HepG2 (cell line): ENCODE measurements around the gene ELF2. TPM values are rescaled to one million over a fixed set of nuclear protein-coding genes. Genes with fewer than 3 reads are reported as not detected.
A peak's percentile ranks its signal among the peaks of the same experiment; 100 is the strongest.

Experiments used
- ATAC-seq: fragments of 200-7000 bp; cut with Tn5 transposase; 3 replicates; pipeline ENCODE4 v1.9.1; 2020; ENCODE audit warnings: mild to moderate bottlenecking, moderate library complexity
- BruUV-seq: library from RNA; stranded (reverse); fragments of 400-500 nt; replicated peaks from 2 replicates; lab custom pipeline; 2021; lab: Mats Ljungman, UMichigan
- CTCF ChIA-PET: fragments of 300-600 bp; formaldehyde crosslinking; extraction: SDS; loops from one replicate; lab custom pipeline; 2021; ENCODE audit warnings: low total read pairs, inconsistent platforms, low intra/inter-chr PET ratio; lab: Yijun Ruan, JAX
- POLR2A ChIA-PET: fragments of 350-600 bp; sonication (Branson Sonifier 250); formaldehyde crosslinking; loops from one replicate; lab custom pipeline; 2020; ENCODE audit warnings: antibody characterized with exemption, inconsistent platforms; lab: Yijun Ruan, JAX
- DNase-seq: peaks from one replicate; pipeline ENCODE4 v3.0.0-alpha.2; 2015; ENCODE audit warnings: low spot score
- FAIRE-seq: peaks from 3 replicates; lab custom pipeline; 2011; peaks lifted over from hg19 to GRCh38; lab: Jason Lieb, UNC
- H2AFZ ChIP-seq: one replicate; pipeline ENCODE4 v1.6.1; 2011; ENCODE audit warnings: low read length, inconsistent platforms
- H3K27ac ChIP-seq: fragments of 300-600 bp; 3 replicates; pipeline ENCODE4 v1.8.0; 2011; ENCODE audit warnings: mixed run types, mild to moderate bottlenecking, mixed read lengths, low read length, inconsistent platforms; ENCODE audit not compliant: insufficient read depth; ENCODE audit errors: extremely low read length
- H3K27me3 ChIP-seq, 2 experiments: fragments of 200-600 bp in 1 of 2; 2 replicates in 1 of 2; 3 replicates in 1 of 2; pipeline versions ENCODE4 v1.6.0 to v1.8.0; 2011; ENCODE audit warnings: low read length in 2 of 2, mild to moderate bottlenecking in 2 of 2, moderate library complexity in 2 of 2, inconsistent platforms in 1 of 2; ENCODE audit not compliant: insufficient read depth in 2 of 2, control insufficient read depth in 1 of 2
- H3K36me3 ChIP-seq, 2 experiments: fragments of 200-600 bp in 1 of 2; replicated peaks in 1 of 2; 2 replicates in 1 of 2; 3 replicates in 1 of 2; pipeline versions ENCODE4 v1.5.1 to v1.8.0; 2011; ENCODE audit warnings: low read length in 2 of 2, inconsistent platforms in 1 of 2; ENCODE audit not compliant: insufficient read depth in 2 of 2, control insufficient read depth in 1 of 2
- H3K4me1 ChIP-seq: 2 replicates; pipeline ENCODE4 v1.5.1; 2012; ENCODE audit warnings: low read length, inconsistent platforms; ENCODE audit not compliant: insufficient read depth
- H3K4me2 ChIP-seq: 2 replicates; pipeline ENCODE4 v1.6.0; 2011; ENCODE audit warnings: low read depth, low read length, inconsistent platforms
- H3K4me3 ChIP-seq, 3 experiments: fragments of 200-600 bp in 1 of 3; sonication (generic), shearing (Covaris generic) in 1 of 3; replicated peaks in 1 of 3; 2 replicates each; pipeline ENCODE4 v1.5.1; 2011 to 2016; ENCODE audit warnings: low read length in 3 of 3, inconsistent platforms in 2 of 3, low read depth in 2 of 3, mild to moderate bottlenecking in 2 of 3, control low read depth in 1 of 3, mixed read lengths in 1 of 3; ENCODE audit not compliant: insufficient read depth in 1 of 3
- H3K79me2 ChIP-seq: one replicate; pipeline ENCODE4 v1.6.1; 2011; ENCODE audit warnings: low read length, inconsistent platforms; ENCODE audit not compliant: insufficient read depth
- H3K9ac ChIP-seq: 2 replicates; pipeline ENCODE4 v1.6.0; 2011; ENCODE audit warnings: mild to moderate bottlenecking, low read depth, low read length, inconsistent platforms; ENCODE audit not compliant: insufficient read depth
- H3K9me3 ChIP-seq: 2 replicates; pipeline ENCODE4 v1.5.1; 2012; ENCODE audit warnings: mild to moderate bottlenecking, low read length
- H4K20me1 ChIP-seq: 2 replicates; pipeline ENCODE4 v1.6.0; 2011; ENCODE audit warnings: inconsistent platforms, mild to moderate bottlenecking, low read length, moderate library complexity; ENCODE audit not compliant: insufficient read depth
- ARID5B ChIP-seq: IDR thresholded peaks from 2 replicates; pipeline ENCODE4 v1.4.0; 2020; ENCODE audit warnings: mild to moderate bottlenecking, missing genetic modification reagents
- ATF7 ChIP-seq, 2 experiments: fragments of 450-650 bp in 1 of 2; sonication (generic) in 1 of 2; formaldehyde crosslinking in 1 of 2; IDR thresholded peaks; 2 replicates each; pipeline versions ENCODE4 v1.4.0 to v1.6.1; 2016 to 2020; ENCODE audit warnings: antibody characterized with exemption in 1 of 2, mild to moderate bottlenecking in 1 of 2, missing genetic modification reagents in 1 of 2
- CEBPG ChIP-seq: IDR thresholded peaks from 2 replicates; pipeline ENCODE4 v1.6.1; 2016
- CREB1 ChIP-seq, 2 experiments: fragments of 450-650 bp in 1 of 2; IDR thresholded peaks; 2 replicates each; pipeline ENCODE4 v1.6.1; 2016 to 2017; ENCODE audit warnings: control low read depth in 1 of 2, mild to moderate bottlenecking in 1 of 2, missing compliant biosample characterization in 1 of 2, missing genetic modification characterization in 1 of 2
- HMGA1 ChIP-seq: sonication (generic); formaldehyde crosslinking; conservative IDR thresholded peaks from 2 replicates; pipeline ENCODE4 v1.4.0; 2020; ENCODE audit warnings: missing genetic modification reagents
- HOXA7 ChIP-seq: sonication (generic); formaldehyde crosslinking; IDR thresholded peaks from 2 replicates; pipeline ENCODE4 v1.8.1; 2022; ENCODE audit warnings: mild to moderate bottlenecking, missing genetic modification reagents, moderate library complexity
- ZNF142 ChIP-seq: sonication (generic); formaldehyde crosslinking; IDR thresholded peaks from 2 replicates; pipeline ENCODE4 v1.4.0; 2020; ENCODE audit warnings: missing genetic modification reagents
- ZNF530 ChIP-seq: sonication (generic); formaldehyde crosslinking; IDR thresholded peaks from 2 replicates; pipeline ENCODE4 v1.5.0; 2020; ENCODE audit warnings: low read depth, mild to moderate bottlenecking, missing genetic modification reagents
- ZNF556 ChIP-seq: sonication (generic); formaldehyde crosslinking; IDR thresholded peaks from 2 replicates; pipeline ENCODE4 v1.4.0; 2020; ENCODE audit warnings: mild to moderate bottlenecking, missing genetic modification reagents, borderline replicate concordance
- WGBS: methylation state at CpG from one replicate; pipeline ENCODE4 v1.1.6; 2017; ENCODE audit warnings: low lambda C conversion rate; 5-methylcytosine and 5-hydroxymethylcytosine counted together
- in situ Hi-C: cut with HindIII; loops from 2 replicates; pipeline ENCODE4 v1.10.0; 2017; ENCODE audit warnings: low pct_unique_long_range_greater_than_20kb; ENCODE audit not compliant: extremely low pct_ligation_motif_present
- intact Hi-C: fragments of 100-400 bp; cut with micrococcal nuclease; formaldehyde crosslinking; loops from one replicate; pipeline ENCODE4 v1.10.0; 2022; ENCODE audit not compliant: unreplicated experiment
- polyA plus RNA-seq, 8 experiments: library from polyadenylated mRNA; depleted of rRNA in 3 of 8; stranded (reverse) in 7 of 8; unstranded in 1 of 8; fragments of >200 nt; fragmentation: Illumina TruSeq in 4 of 8; extraction: Trizol in 4 of 8; gene quantifications; 2 replicates each; pipeline versions ENCODE4 v1.2.1 to v1.2.3, GENCODE V29; 2011 to 2016; ENCODE audit warnings: low read depth in 4 of 8, missing spikeins in 1 of 8, mixed read lengths in 1 of 8; ENCODE audit not compliant: insufficient read depth in 1 of 8
- total RNA-seq, 5 experiments: library from RNA; depleted of rRNA; stranded (reverse); fragments of >200 nt; fragmentation: Illumina TruSeq; extraction: Trizol; gene quantifications; 2 replicates each; pipeline ENCODE4 v1.2.3, GENCODE V29; 2016; ENCODE audit warnings: low read depth in 1 of 5

Gene ELF2
- total and polyA plus RNA-seq, 2 of the 13 experiments (the other 11 are each of a cell fraction or from before 2014, with no cell fraction given) = 28.6 to 35.4 TPM

DNA sequence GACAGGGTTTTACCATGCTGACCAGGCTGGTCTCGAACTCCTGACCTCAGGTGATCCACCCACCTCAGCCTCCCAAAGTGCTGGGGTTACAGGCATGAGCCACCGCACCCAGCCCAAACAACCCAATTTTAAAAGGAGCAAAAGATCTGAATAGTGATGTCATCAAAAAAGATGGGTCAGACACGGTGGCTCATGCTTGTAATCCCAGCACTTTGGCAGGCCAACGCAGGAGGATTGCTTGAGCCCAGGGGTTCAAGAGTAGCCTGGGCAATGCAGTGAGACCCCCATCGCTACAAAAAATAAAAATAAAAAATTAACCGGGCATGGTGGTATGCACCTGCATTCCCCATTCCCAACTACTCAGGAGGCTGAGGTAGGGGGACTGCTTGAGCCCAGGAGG is 6.1 kb downstream of the ELF2 start:
- peaks cover 69% of the 10 kb centered on the region for H3K79me2 ChIP-seq

GRCh38 chr4:139167774-139168444 is 9.1 kb downstream of the ELF2 start:
- H3K27ac ChIP-seq = no peak overlapping the region
- BruUV-seq = no TSS peak
- H3K4me3 ChIP-seq = no peak overlapping the region
- ChIA-PET CTCF (interaction anchor here (1.6 to 2.3 kb wide), 2 partner anchors 68 to 137 kb away, joined by 5 to 26 read pairs; no protein-coding TSS in a partner anchor), POLR2A (interaction anchor here (0.8 to 1.6 kb wide), 3 partner anchors 9 to 133 kb away, joined by 3 to 11 read pairs (median 3); partner anchors contain the start of genes ELF2 and NAA15)
- no peaks in the 10 kb centered on the region for H3K27me3 ChIP-seq
- no peaks in the 10 kb centered on the region for H3K9me3 ChIP-seq
- ATAC-seq = peak; percentile 91
- peaks cover 55% of the 10 kb centered on the region for H3K79me2 ChIP-seq
- H4K20me1 ChIP-seq = peaks cover 33% of the 10 kb centered on the region
- H2AFZ ChIP-seq = no peak overlapping the region
- no peak overlapping the region for H3K9ac ChIP-seq
- peak; percentile 36 for FAIRE-seq
- H3K36me3 ChIP-seq = no peaks in the 10 kb centered on the region
- DNase-seq = peak; percentile 62
- WGBS = 74% methylated on average over 4 of the region's 5 CpGs
- intact Hi-C loops = loop anchor here (1.0 kb wide), 1 partner anchor 69 kb away; no protein-coding TSS in a partner anchor
- H3K4me1 ChIP-seq = peaks cover 33% of the 10 kb centered on the region
- H3K4me2 ChIP-seq = no peak overlapping the region
- in situ Hi-C loops = loop anchor here (10.0 kb wide), 1 partner anchor 63 kb away; no protein-coding TSS in a partner anchor
- TF ChIP-seq ARID5B (CRISPR knock-in tag) (peak; percentile 42; the same call in 1 of the 2 replicates), ZNF530 (CRISPR knock-in tag) (no peak), ZNF142 (no peak), ZNF556 (CRISPR knock-in tag) (no peak), CEBPG (CRISPR knock-in tag) (peak; percentile 85)

More for the DNA sequence above, 6.1 kb downstream of the ELF2 start:
- Histone ChIP-seq H3K4me3 (no peak overlapping the region), H3K36me3 (no peaks in the 10 kb centered on the region), H3K4me2 (no peak overlapping the region), H4K20me1 (peaks cover 48% of the 10 kb centered on the region), H3K4me1 (peaks cover 39% of the 10 kb centered on the region), H3K27ac (no peak overlapping the region), H3K9me3 (no peaks in the 10 kb centered on the region), H3K27me3 (no peaks in the 10 kb centered on the region), H3K9ac (no peak overlapping the region), H2AFZ (no peak overlapping the region)
- ChIA-PET POLR2A (no interaction called here), CTCF (no interaction called here)
- in situ Hi-C loops (no loop called here), intact Hi-C loops (no loop called here)
- WGBS = 95% methylated on average over 6 of the region's 6 CpGs
- no peak for ATAC-seq
- peak; percentile 68 for TF ChIP-seq CREB1 (IDR thresholded peaks at IDR 0.05)
- no peak for TF ChIP-seq CREB1 (CRISPR knock-in tag; IDR thresholded peaks at IDR 0.05)
- peak; percentile 87 for TF ChIP-seq ATF7 (IDR thresholded peaks at IDR 0.05)
- no peak for TF ChIP-seq ATF7 (CRISPR knock-in tag; IDR thresholded peaks at IDR 0.05)
- no peak for TF ChIP-seq HOXA7 (CRISPR knock-in tag)
- TF ChIP-seq HMGA1 (CRISPR knock-in tag) = no peak
- DNase-seq = no peak
- FAIRE-seq = no peak
- no TSS peak for BruUV-seq
